ENCODE data around the gene APBA2. TPM values are rescaled to one million over a fixed set of nuclear protein-coding genes. Genes with fewer than 3 reads are reported as not detected.

APBA2 gene
- polyA plus RNA-seq, 1 donor (not counting 4 experiments of a cell fraction or from before 2014, with no cell fraction given) = 5.5 TPM

- Histone ChIP-seq H3K9ac (ENCODE audit: control insufficient read depth, extremely low read depth, insufficient read depth, low read length) (no peak overlapping the region), H3K79me2 (ENCODE audit: control insufficient read depth, insufficient read depth, low read length) (no peaks in the 10 kb centered on the region), H3K4me2 (ENCODE audit: control insufficient read depth, extremely low read depth, insufficient read depth, low read depth, low read length) (no peak overlapping the region), H3K4me1 (ENCODE audit: control insufficient read depth, extremely low read depth, insufficient read depth, low read length) (no peaks in the 10 kb centered on the region), H3K9me3 (ENCODE audit: control insufficient read depth, low read depth, low read length) (peaks cover 10% of the 10 kb centered on the region), H3K27me3 (ENCODE audit: control insufficient read depth, extremely low read depth, insufficient read depth, low read length) (no peaks in the 10 kb centered on the region), H3K27ac (ENCODE audit: control insufficient read depth, insufficient read depth, low read length) (no peak overlapping the region), H3K36me3 (ENCODE audit: control insufficient read depth in 2 of 2, extremely low read depth in 1 of 2, insufficient read depth in 2 of 2, low read length in 2 of 2) (no peaks in the 10 kb centered on the region), H3K4me3 (ENCODE audit: control insufficient read depth in 2 of 3, extremely low read depth in 1 of 3, insufficient read depth in 2 of 3, low read depth in 1 of 3, low read length in 3 of 3) (no peak overlapping the region), H2AFZ (ENCODE audit: control insufficient read depth, low read length) (no peak overlapping the region), H3K9me1 (ENCODE audit: control insufficient read depth, extremely low read depth, insufficient read depth, low read length) (no peaks in the 10 kb centered on the region), H4K20me1 (ENCODE audit: control insufficient read depth, extremely low read depth, insufficient read depth, low read length) (no peaks in the 10 kb centered on the region)
- dilution Hi-C loops (cut with MboI; ENCODE audit: extremely low pct_ligation_motif_present, low sequenced_read_pairs) = no loop called here
- no peak for FAIRE-seq
- DNase-seq (ENCODE audit: low read depth, low spot score) = no peak
- TF ChIP-seq EZH2 (IDR thresholded peaks at IDR 0.05; ENCODE audit: low read length) = no peak
- TF ChIP-seq CTCF (optimal IDR thresholded peaks at IDR 0.05 in 1 of 3, IDR thresholded peaks at IDR 0.05 in 1 of 3, conservative IDR thresholded peaks at IDR 0.05 in 1 of 3; ENCODE audit: extremely low read depth in 1 of 3, insufficient read depth in 2 of 3, low read length in 3 of 3) = no peak
Observed at GRCh38 chr15:29054171-29055045, 168.6 kb downstream of the APBA2 start.

GRCh38 chr15:29055876-29056275 is 170.1 kb downstream of the APBA2 start:
- no peak for FAIRE-seq
- Histone ChIP-seq H3K27me3 (ENCODE audit: control insufficient read depth, extremely low read depth, insufficient read depth, low read length) (no peaks in the 10 kb centered on the region), H3K36me3 (ENCODE audit: control insufficient read depth in 2 of 2, extremely low read depth in 1 of 2, insufficient read depth in 2 of 2, low read length in 2 of 2) (no peaks in the 10 kb centered on the region)

More at GRCh38 chr15:29055876-29056275, 170.1 kb downstream of the APBA2 start:
- Histone ChIP-seq H3K27ac (ENCODE audit: control insufficient read depth, insufficient read depth, low read length) (no peak overlapping the region), H3K4me1 (ENCODE audit: control insufficient read depth, extremely low read depth, insufficient read depth, low read length) (no peaks in the 10 kb centered on the region), H3K9me1 (ENCODE audit: control insufficient read depth, extremely low read depth, insufficient read depth, low read length) (no peaks in the 10 kb centered on the region), H3K4me2 (ENCODE audit: control insufficient read depth, extremely low read depth, insufficient read depth, low read depth, low read length) (no peak overlapping the region), H4K20me1 (ENCODE audit: control insufficient read depth, extremely low read depth, insufficient read depth, low read length) (no peaks in the 10 kb centered on the region), H3K9me3 (ENCODE audit: control insufficient read depth, low read depth, low read length) (peaks cover 10% of the 10 kb centered on the region), H3K79me2 (ENCODE audit: control insufficient read depth, insufficient read depth, low read length) (no peaks in the 10 kb centered on the region), H2AFZ (ENCODE audit: control insufficient read depth, low read length) (no peak overlapping the region), H3K9ac (ENCODE audit: control insufficient read depth, extremely low read depth, insufficient read depth, low read length) (no peak overlapping the region), H3K4me3 (ENCODE audit: control insufficient read depth in 2 of 3, extremely low read depth in 1 of 3, insufficient read depth in 2 of 3, low read depth in 1 of 3, low read length in 3 of 3) (no peak overlapping the region)
- dilution Hi-C loops (cut with MboI; ENCODE audit: extremely low pct_ligation_motif_present, low sequenced_read_pairs) = no loop called here
- no peak for DNase-seq (ENCODE audit: low read depth, low spot score)
- TF ChIP-seq EZH2 (IDR thresholded peaks at IDR 0.05; ENCODE audit: low read length) = no peak
- TF ChIP-seq CTCF (optimal IDR thresholded peaks at IDR 0.05 in 1 of 3, IDR thresholded peaks at IDR 0.05 in 1 of 3, conservative IDR thresholded peaks at IDR 0.05 in 1 of 3; ENCODE audit: extremely low read depth in 1 of 3, insufficient read depth in 2 of 3, low read length in 3 of 3) = no peak
